GM12878 (cell line): ENCODE measurements around the gene CREB3. TPM values are rescaled to one million over a fixed set of nuclear protein-coding genes. Genes with fewer than 3 reads are reported as not detected.

ENCODE experiments used
- ATAC-seq: fragments of 200-7000 bp; cut with Tn5 transposase; 3 replicates; pipeline ENCODE4 v1.9.1; 2020; ENCODE audit warnings: mild to moderate bottlenecking, moderate library complexity
- BruUV-seq: library from RNA; stranded (reverse); fragments of 400-500 nt; replicated peaks from 2 replicates; lab custom pipeline; 2021; lab: Mats Ljungman, UMichigan
- CTCF ChIA-PET: fragments of 300-600 bp; sonication (Branson Sonifier 250); formaldehyde crosslinking; extraction: SDS; loops from one replicate; lab custom pipeline; 2021; ENCODE audit warnings: inconsistent platforms; lab: Yijun Ruan, JAX
- POLR2A ChIA-PET: fragments of 350-600 bp; formaldehyde crosslinking; extraction: SDS; loops from one replicate; lab custom pipeline; 2021; ENCODE audit warnings: inconsistent platforms; lab: Charles Lee
- RAD21 ChIA-PET: fragments of 300-600 bp; sonication (Branson Sonifier 250); formaldehyde crosslinking; loops from one replicate; lab custom pipeline; 2023; ENCODE audit warnings: antibody characterized with exemption; ENCODE audit not compliant: unreplicated experiment; lab: Charles Lee
- SMC1A ChIA-PET: fragments of 300-600 bp; sonication (Branson Sonifier 250); formaldehyde crosslinking; loops from one replicate; lab custom pipeline; 2023; ENCODE audit not compliant: unreplicated experiment, uncharacterized antibody; lab: Charles Lee
- DNase-seq: peaks from one replicate; pipeline ENCODE4 v3.0.0-alpha.2; 2011; ENCODE audit warnings: low read depth, low spot score
- FAIRE-seq: peaks from 3 replicates; lab custom pipeline; 2011; peaks lifted over from hg19 to GRCh38; lab: Jason Lieb, UNC
- H2AFZ ChIP-seq: 2 replicates; pipeline ENCODE4 v1.6.0; 2011; ENCODE audit warnings: low read depth, low read length, control low read depth; ENCODE audit not compliant: control insufficient read depth
- H3K27ac ChIP-seq: 2 replicates; pipeline ENCODE4 v1.5.1; 2011; ENCODE audit warnings: control low read depth; ENCODE audit not compliant: control insufficient read depth, insufficient read depth
- H3K27me3 ChIP-seq, 2 experiments: replicated peaks in 1 of 2; 2 replicates each; pipeline versions ENCODE4 v1.6.0 to v1.6.1; 2011; ENCODE audit warnings: low read length in 1 of 2; ENCODE audit not compliant: control insufficient read depth in 2 of 2, insufficient read depth in 2 of 2
- H3K36me3 ChIP-seq, 2 experiments: 2 replicates each; pipeline ENCODE4 v1.5.1; 2011; ENCODE audit warnings: low read length in 1 of 2; ENCODE audit not compliant: control insufficient read depth in 2 of 2, insufficient read depth in 2 of 2
- H3K4me1 ChIP-seq: 2 replicates; pipeline ENCODE4 v1.6.1; 2011; ENCODE audit warnings: mild to moderate bottlenecking, low read length, moderate library complexity, mixed read lengths; ENCODE audit not compliant: control insufficient read depth, insufficient read depth
- H3K4me2 ChIP-seq: 2 replicates; pipeline ENCODE4 v1.6.0; 2011; ENCODE audit warnings: control low read depth; ENCODE audit not compliant: control insufficient read depth, insufficient read depth
- H3K4me3 ChIP-seq: fragments of 200-600 bp; sonication (generic); 2 replicates; pipeline ENCODE4 v1.5.1; 2016
- H3K79me2 ChIP-seq: 2 replicates; pipeline ENCODE4 v1.6.0; 2011; ENCODE audit warnings: low read length; ENCODE audit not compliant: control insufficient read depth, insufficient read depth
- H3K9ac ChIP-seq: 2 replicates; pipeline ENCODE4 v1.8.0; 2011; ENCODE audit warnings: low read length, control low read depth, mixed read lengths; ENCODE audit not compliant: control insufficient read depth, insufficient read depth
- H3K9me3 ChIP-seq: replicated peaks from 3 replicates; pipeline ENCODE4 v1.5.1; 2011; ENCODE audit warnings: mild to moderate bottlenecking, low read length; ENCODE audit not compliant: control insufficient read depth, insufficient read depth
- H4K20me1 ChIP-seq: 2 replicates; pipeline ENCODE4 v1.6.0; 2011; ENCODE audit not compliant: control insufficient read depth, insufficient read depth
- RFX5 ChIP-seq: IDR thresholded peaks from 2 replicates; pipeline ENCODE4 v1.6.1; 2011; ENCODE audit warnings: low read depth, low read length, improper control_type of control experiment
- SIX5 ChIP-seq: IDR thresholded peaks from 2 replicates; pipeline ENCODE4 v1.6.1; 2011; ENCODE audit warnings: mild to moderate bottlenecking, low read depth, low read length, moderate library complexity; ENCODE audit not compliant: severe bottlenecking
- SMAD5 ChIP-seq: IDR thresholded peaks from 2 replicates; pipeline ENCODE4 v1.6.1; 2016; ENCODE audit warnings: antibody characterized with exemption, low read depth
- TCF3 ChIP-seq: IDR thresholded peaks from 2 replicates; pipeline ENCODE4 v1.6.1; 2012; ENCODE audit warnings: low read depth, mild to moderate bottlenecking, low read length, borderline replicate concordance; ENCODE audit not compliant: insufficient read depth
- WGBS: methylation state at CpG from one replicate; pipeline ENCODE4 v1.1.6; 2016; ENCODE audit warnings: low lambda C conversion rate; ENCODE audit not compliant: insufficient replicate concordance, insufficient coverage; ENCODE audit errors: missing lambda C conversion rate; 5-methylcytosine and 5-hydroxymethylcytosine counted together
- in situ Hi-C: fragments of 300-500 bp; cut with MboI; formaldehyde crosslinking; loops from 9 replicates; pipeline ENCODE4 v1.14.3; 2018; ENCODE audit warnings: mixed read lengths
- intact Hi-C: fragments of 100-400 bp; cut with micrococcal nuclease; formaldehyde crosslinking; loops from one replicate; pipeline ENCODE4 v1.14.2; 2022; ENCODE audit not compliant: unreplicated experiment
- polyA plus RNA-seq, 11 experiments: library from polyadenylated mRNA; depleted of rRNA in 4 of 11; unstranded in 6 of 11; stranded (reverse) in 5 of 11; fragments of >200 nt; fragmentation: Nextera tagmentation in 4 of 11; fragmentation: Illumina TruSeq in 1 of 11; extraction: Ambion mirVana in 4 of 11; extraction: Trizol in 1 of 11; gene quantifications; 1 replicate in 1 of 11; 2 replicates in 10 of 11; pipeline versions ENCODE4 v1.2.1 to v1.2.3, GENCODE V29; 2011 to 2016; ENCODE audit warnings: inconsistent platforms in 2 of 11, missing spikeins in 2 of 11, low read depth in 1 of 11
- total RNA-seq, 4 experiments: library from RNA; depleted of rRNA in 3 of 4; stranded (reverse); fragments of >200 nt in 3 of 4; fragmentation: Illumina TruSeq in 1 of 4; extraction: Trizol in 1 of 4; gene quantifications; 2 replicates each; pipeline versions ENCODE4 v1.2.1 to v1.2.3, GENCODE V29; 2013 to 2021
- TF ChIP-seq, protein P1 (sequence below): fragments of 450-650 bp; formaldehyde crosslinking; IDR thresholded peaks from 2 replicates; pipeline ENCODE4 v1.5.0; 2022; ENCODE audit warnings: mild to moderate bottlenecking, missing genetic modification characterization
- TF ChIP-seq, protein P2 (sequence below): IDR thresholded peaks from 2 replicates; pipeline ENCODE4 v1.6.1; 2011; ENCODE audit warnings: borderline replicate concordance, low read depth, mild to moderate bottlenecking, moderate library complexity, low read length; ENCODE audit not compliant: insufficient read depth, poor library complexity, severe bottlenecking

CREB3 gene
- total and polyA plus RNA-seq, 10 of the 15 experiments (the other 5 are each of a cell fraction or from before 2014, with no cell fraction given) = 9.8 to 38.9 (median 19.8) TPM

DNA sequence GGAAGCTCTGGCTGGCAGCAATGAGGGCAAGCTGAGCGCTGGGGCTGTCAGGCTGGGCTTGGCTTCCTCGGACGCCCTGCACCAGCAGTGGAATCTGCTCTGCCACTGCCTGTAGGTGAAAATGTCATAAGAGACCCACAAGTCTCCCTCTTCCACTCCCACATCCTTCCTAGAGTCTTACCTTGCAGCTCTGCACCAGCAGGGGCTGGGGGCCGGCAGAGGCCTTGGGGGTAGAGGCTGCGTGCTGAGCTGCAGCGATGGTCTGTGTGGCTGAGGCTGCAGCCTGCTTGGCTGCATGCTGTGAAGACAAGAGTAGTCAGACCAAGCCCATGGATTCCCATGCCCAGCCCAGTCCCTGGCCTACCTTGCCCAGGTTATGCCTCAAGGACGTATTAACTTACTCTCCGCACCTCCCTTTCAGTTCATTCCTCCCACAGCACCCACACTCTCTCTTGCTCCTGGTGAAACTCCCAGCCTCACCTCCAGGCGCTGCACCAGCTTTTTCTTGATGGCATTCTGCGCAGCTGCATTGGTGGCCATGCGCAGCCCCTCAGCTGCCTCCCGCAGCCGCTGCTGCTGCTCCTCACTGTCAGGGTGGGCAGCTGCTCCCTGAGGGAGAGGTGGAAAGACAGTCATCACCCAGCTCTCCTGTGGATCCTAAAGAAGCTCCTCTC is 17.8 kb upstream of the CREB3 start:
- Histone ChIP-seq H3K79me2 (no peaks in the 10 kb centered on the region), H2AFZ (no peak overlapping the region), H3K4me3 (no peak overlapping the region), H3K27ac (no peak overlapping the region), H3K9me3 (no peaks in the 10 kb centered on the region), H3K27me3 (no peaks in the 10 kb centered on the region), H3K4me2 (no peak overlapping the region), H3K4me1 (peaks cover 14% of the 10 kb centered on the region), H3K9ac (no peak overlapping the region), H4K20me1 (no peaks in the 10 kb centered on the region), H3K36me3 (peaks cover 56 to 65% of the 10 kb centered on the region in 2 experiments)
- TF ChIP-seq SMAD5 (no peak), TCF3 (no peak), RFX5 (no peak), SIX5 (no peak)
- TF ChIP-seq, protein P1, sequence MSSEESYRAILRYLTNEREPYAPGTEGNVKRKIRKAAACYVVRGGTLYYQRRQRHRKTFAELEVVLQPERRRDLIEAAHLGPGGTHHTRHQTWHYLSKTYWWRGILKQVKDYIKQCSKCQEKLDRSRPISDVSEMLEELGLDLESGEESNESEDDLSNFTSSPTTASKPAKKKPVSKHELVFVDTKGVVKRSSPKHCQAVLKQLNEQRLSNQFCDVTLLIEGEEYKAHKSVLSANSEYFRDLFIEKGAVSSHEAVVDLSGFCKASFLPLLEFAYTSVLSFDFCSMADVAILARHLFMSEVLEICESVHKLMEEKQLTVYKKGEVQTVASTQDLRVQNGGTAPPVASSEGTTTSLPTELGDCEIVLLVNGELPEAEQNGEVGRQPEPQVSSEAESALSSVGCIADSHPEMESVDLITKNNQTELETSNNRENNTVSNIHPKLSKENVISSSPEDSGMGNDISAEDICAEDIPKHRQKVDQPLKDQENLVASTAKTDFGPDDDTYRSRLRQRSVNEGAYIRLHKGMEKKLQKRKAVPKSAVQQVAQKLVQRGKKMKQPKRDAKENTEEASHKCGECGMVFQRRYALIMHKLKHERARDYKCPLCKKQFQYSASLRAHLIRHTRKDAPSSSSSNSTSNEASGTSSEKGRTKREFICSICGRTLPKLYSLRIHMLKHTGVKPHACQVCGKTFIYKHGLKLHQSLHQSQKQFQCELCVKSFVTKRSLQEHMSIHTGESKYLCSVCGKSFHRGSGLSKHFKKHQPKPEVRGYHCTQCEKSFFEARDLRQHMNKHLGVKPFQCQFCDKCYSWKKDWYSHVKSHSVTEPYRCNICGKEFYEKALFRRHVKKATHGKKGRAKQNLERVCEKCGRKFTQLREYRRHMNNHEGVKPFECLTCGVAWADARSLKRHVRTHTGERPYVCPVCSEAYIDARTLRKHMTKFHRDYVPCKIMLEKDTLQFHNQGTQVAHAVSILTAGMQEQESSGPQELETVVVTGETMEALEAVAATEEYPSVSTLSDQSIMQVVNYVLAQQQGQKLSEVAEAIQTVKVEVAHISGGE = no peak
- TF ChIP-seq, protein P2, sequence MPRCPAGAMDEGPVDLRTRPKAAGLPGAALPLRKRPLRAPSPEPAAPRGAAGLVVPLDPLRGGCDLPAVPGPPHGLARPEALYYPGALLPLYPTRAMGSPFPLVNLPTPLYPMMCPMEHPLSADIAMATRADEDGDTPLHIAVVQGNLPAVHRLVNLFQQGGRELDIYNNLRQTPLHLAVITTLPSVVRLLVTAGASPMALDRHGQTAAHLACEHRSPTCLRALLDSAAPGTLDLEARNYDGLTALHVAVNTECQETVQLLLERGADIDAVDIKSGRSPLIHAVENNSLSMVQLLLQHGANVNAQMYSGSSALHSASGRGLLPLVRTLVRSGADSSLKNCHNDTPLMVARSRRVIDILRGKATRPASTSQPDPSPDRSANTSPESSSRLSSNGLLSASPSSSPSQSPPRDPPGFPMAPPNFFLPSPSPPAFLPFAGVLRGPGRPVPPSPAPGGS = no peak
- intact Hi-C loops (no loop called here), in situ Hi-C loops (no loop called here)
- ATAC-seq = no peak
- ChIA-PET SMC1A (interaction anchor here (2.0 kb wide), 1 partner anchor 13 kb away, joined by 9 read pairs; no protein-coding TSS in a partner anchor), POLR2A (interaction anchor here (0.8 to 1.7 kb wide), 6 partner anchors 8 to 50 kb away, joined by 3 to 6 read pairs (median 3); partner anchors contain the start of gene ARHGEF39), CTCF (interaction anchor here (0.8 to 1.6 kb wide), 3 partner anchors 17 to 42 kb away, joined by 3 read pairs; partner anchors contain the start of gene TLN1), RAD21 (no interaction called here)
- FAIRE-seq = no peak
- BruUV-seq = no TSS peak
- DNase-seq = no peak
- WGBS = 97% methylated on average over 13 of the region's 13 CpGs
